ENCODE data around the gene CCNI. TPM values are rescaled to one million over a fixed set of nuclear protein-coding genes. Genes with fewer than 3 reads are reported as not detected.

CCNI gene
- total and polyA plus RNA-seq, 8 donors = 257 to 389 (median 343) TPM

DNA sequence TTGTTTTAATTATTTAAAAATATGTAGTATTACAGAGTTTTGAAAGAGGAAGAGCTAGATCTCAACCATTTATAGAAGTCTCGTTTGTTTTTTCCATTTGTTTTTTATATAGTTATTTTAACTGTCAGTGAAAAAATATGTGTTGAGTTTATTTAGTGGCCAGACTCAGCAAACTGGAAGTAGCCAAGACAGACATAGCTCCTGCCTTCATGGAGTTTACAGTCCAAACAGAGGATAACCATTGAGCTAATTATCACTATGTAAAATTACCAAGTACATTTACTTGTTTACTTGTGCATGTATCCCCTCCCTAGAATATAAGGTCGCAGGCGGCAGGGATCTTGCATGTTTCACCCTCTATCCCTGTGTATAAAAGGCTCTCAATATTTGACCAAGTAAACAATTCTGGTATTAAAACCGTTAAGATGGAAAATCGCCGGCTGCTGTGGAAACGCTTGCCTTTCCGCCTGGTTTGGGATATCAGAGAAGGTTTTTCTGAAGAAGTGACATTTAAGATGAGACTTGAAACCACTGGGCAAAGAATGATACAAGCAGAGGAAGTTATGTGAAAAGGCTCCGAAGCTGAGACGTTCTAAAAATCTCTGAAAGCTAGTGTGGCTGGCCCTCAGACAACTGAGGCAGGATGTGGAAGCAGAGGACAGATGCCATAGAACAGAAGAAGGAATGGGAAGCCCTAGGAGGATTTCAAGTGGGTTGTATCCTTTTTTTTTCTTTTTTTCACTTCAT lies 1.3 kb upstream of the CCNI start:
- Histone ChIP-seq H3K36me3 (no peaks in the 10 kb centered on the region), H3K4me3 (peak overlapping the region; percentile 72 to 78), H3K4me1 (peaks cover 13 to 47% of the 10 kb centered on the region in 2 donors), H3K27me3 (no peaks in the 10 kb centered on the region), H3K27ac (peak overlapping the region; percentile 99 to 100), H3K9me3 (no peaks in the 10 kb centered on the region)
- intact Hi-C loops (cut with DNase I) = no loop called here
- ATAC-seq (no peak), DNase-seq (no peak)
- TF ChIP-seq, protein P1, sequence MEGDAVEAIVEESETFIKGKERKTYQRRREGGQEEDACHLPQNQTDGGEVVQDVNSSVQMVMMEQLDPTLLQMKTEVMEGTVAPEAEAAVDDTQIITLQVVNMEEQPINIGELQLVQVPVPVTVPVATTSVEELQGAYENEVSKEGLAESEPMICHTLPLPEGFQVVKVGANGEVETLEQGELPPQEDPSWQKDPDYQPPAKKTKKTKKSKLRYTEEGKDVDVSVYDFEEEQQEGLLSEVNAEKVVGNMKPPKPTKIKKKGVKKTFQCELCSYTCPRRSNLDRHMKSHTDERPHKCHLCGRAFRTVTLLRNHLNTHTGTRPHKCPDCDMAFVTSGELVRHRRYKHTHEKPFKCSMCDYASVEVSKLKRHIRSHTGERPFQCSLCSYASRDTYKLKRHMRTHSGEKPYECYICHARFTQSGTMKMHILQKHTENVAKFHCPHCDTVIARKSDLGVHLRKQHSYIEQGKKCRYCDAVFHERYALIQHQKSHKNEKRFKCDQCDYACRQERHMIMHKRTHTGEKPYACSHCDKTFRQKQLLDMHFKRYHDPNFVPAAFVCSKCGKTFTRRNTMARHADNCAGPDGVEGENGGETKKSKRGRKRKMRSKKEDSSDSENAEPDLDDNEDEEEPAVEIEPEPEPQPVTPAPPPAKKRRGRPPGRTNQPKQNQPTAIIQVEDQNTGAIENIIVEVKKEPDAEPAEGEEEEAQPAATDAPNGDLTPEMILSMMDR (IDR thresholded peaks at IDR 0.05) = no peak

DNA sequence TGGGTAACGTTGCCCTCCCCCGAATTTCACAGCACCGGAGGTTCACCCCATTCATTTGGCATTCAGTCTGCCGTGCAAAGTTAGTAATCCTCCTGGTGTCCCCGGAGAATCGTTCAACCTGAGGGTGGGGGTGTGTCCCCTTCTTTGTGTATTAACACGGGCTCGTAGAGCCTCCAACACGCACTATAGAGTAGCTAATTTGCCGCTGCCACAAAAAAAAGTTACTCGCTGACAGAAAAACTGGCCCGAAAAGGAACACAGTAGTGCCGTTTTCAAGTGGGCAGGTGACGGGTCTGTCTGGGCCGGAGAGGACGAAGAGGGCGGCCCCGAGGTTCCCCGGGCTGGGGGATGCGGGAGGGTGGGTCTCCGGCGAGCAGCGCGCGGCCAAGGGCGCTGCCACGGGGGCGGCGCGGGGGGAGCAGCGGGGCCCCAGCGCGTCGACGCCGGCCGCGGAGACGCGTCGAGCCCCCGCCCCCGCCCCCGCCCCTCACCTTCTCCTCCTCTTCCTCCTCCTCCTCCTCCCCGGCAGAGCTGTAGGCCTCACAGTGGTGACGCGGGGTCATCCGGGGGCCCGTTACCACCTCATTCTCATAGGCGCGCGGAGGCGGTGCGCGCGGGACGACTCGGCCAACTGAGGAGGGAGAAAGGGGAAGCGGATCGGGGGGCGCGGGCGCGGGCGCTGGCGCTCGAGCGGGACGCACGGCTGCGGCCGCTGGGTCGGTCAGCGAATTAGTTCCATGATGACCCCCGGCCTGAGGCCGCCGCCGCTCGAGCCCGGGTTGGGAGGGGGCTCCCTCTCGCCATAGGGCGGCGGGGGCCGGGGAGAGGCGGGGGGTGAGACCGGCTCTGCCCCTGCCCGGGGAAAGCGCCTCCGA lies 571 bp downstream of the CCNI start:
- peaks cover 13 to 59% of the 10 kb centered on the region in 2 donors for H3K4me1 ChIP-seq
- TF ChIP-seq, protein P1 (IDR thresholded peaks at IDR 0.05) = no peak
- H3K36me3 ChIP-seq = no peaks in the 10 kb centered on the region
- peak; percentile 70 to 96 (median 82) for DNase-seq
- H3K27me3 ChIP-seq = no peaks in the 10 kb centered on the region
- H3K27ac ChIP-seq = peak overlapping the region; percentile 99 to 100
- ATAC-seq = peak; percentile 70
- H3K4me3 ChIP-seq = peak overlapping the region; percentile 72 to 78
- intact Hi-C loops (cut with DNase I) = no loop called here
- no peaks in the 10 kb centered on the region for H3K9me3 ChIP-seq

DNA sequence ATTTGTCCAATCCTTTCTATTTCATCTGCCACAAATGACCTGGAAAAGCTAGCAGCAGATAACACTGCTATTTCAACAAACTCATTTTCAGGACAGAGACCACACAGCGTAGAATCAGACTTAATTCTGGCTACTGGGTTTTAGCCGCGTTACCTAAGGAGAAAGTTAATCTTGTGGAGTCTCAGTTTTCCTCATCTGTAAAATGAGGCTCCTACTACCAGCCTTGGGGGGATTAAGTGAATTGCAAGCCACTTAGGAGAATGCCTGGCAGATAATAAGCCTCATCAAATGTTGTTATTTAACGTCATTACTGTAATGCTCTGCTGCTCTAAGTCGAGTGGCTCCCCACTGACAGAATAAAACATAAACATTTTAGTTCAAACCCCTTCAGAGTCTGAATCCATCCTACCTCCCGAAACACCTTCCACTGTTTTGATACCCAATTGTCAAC lies 1.4 kb downstream of the CCNI start:
- TF ChIP-seq, protein P1 (IDR thresholded peaks at IDR 0.05) = no peak
- ATAC-seq (no peak), DNase-seq (peak in 1 of 4 donors; percentile 21)
- H3K36me3 ChIP-seq = no peaks in the 10 kb centered on the region
- H3K4me3 ChIP-seq = peak overlapping the region; percentile 72 to 78
- no peaks in the 10 kb centered on the region for H3K27me3 ChIP-seq
- no peaks in the 10 kb centered on the region for H3K9me3 ChIP-seq
- intact Hi-C loops (cut with DNase I) = no loop called here
- peaks cover 13 to 67% of the 10 kb centered on the region in 2 donors for H3K4me1 ChIP-seq
- H3K27ac ChIP-seq = peak overlapping the region; percentile 99 to 100

DNA sequence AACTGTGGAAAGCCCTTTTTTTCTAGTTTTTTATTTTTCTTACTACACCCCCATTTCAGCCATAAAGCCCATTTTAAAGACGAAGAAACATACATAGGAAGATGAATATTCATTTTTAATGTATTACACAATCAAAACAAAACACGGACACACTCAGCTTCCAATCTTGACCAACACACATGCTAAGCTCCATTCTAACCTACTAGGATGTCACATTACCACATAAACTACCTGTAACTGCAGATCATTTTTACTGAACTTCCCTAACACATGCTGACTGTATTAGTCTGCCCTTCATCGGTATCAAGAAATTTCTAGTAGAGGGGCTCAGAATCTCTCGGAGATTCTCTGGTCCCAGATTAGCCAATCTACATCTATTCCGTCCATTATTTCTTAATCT lies 1.8 kb downstream of the CCNI start:
- no peaks in the 10 kb centered on the region for H3K36me3 ChIP-seq
- TF ChIP-seq, protein P1 (IDR thresholded peaks at IDR 0.05) = no peak
- H3K27me3 ChIP-seq = no peaks in the 10 kb centered on the region
- peaks cover 13 to 71% of the 10 kb centered on the region in 2 donors for H3K4me1 ChIP-seq
- no peaks in the 10 kb centered on the region for H3K9me3 ChIP-seq
- ATAC-seq (no peak), DNase-seq (peak in 1 of 4 donors; percentile 16)
- peak overlapping the region; percentile 72 to 78 for H3K4me3 ChIP-seq
- peak overlapping the region; percentile 99 to 100 for H3K27ac ChIP-seq
- intact Hi-C loops (cut with DNase I) = no loop called here

Data from left lung (tissue), 10 donors.